Activated T-helper 1 cell treated with anti-CD3 and anti-CD28 coated beads, Interleukin-12 subunit alpha, Interleukin-12 subunit beta, Interleukin-2, Interleukin-4 antibody, amounts not matched to agents 30 ng/mL and 10 ng/mL and 1 ng/mL, durations not matched to agents 14 hours and 24 hours and 36 hours (primary cell): ENCODE results near the gene MDH1B. TPM values are rescaled to one million over a fixed set of nuclear protein-coding genes. Genes with fewer than 3 reads are reported as not detected.

Experiments used
- DNase-seq: peaks from one replicate; pipeline ENCODE4 v3.0.0; 2021; ENCODE audit warnings: low spot score
- H3K27ac Mint-ChIP-seq: one replicate; pipeline ENCODE4 v1.8.0; 2021; ENCODE audit warnings: mild to moderate bottlenecking, mixed read lengths
- H3K27me3 Mint-ChIP-seq: one replicate; pipeline ENCODE4 v1.8.0; 2022; ENCODE audit warnings: mild to moderate bottlenecking, moderate library complexity, mixed read lengths; ENCODE audit not compliant: insufficient read depth
- H3K36me3 Mint-ChIP-seq: one replicate; pipeline ENCODE4 v1.8.0; 2021; ENCODE audit warnings: low read depth, mixed read lengths
- H3K4me1 Mint-ChIP-seq: one replicate; pipeline ENCODE4 v1.8.0; 2021; ENCODE audit warnings: low read depth, mixed read lengths
- H3K4me3 Mint-ChIP-seq: one replicate; pipeline ENCODE4 v1.8.0; 2021; ENCODE audit warnings: mild to moderate bottlenecking, moderate library complexity, mixed read lengths
- H3K9me3 Mint-ChIP-seq: one replicate; pipeline ENCODE4 v1.8.0; 2021; ENCODE audit warnings: mixed read lengths
- intact Hi-C: fragments of 100-400 bp; cut with micrococcal nuclease; formaldehyde crosslinking; loops from one replicate; pipeline ENCODE4 v1.15.1; 2024
- total RNA-seq: library from RNA; stranded (reverse); gene quantifications from 2 replicates; pipeline ENCODE4 v1.2.3, GENCODE V29; 2022

Gene MDH1B
- total RNA-seq, 1 donor from 2014 or later, result 0.36 TPM

- intact Hi-C loops, result no loop called here
- Mint-ChIP-seq H3K27me3 (no peaks in the 10 kb centered on the region), H3K27ac (no peak overlapping the region), H3K4me1 (peaks cover 20% of the 10 kb centered on the region), H3K9me3 (no peaks in the 10 kb centered on the region), H3K4me3 (no peak overlapping the region), H3K36me3 (peaks cover 9% of the 10 kb centered on the region)
- no peak for DNase-seq
Observed at GRCh38 chr2:206797376-206797775, 32.2 kb upstream of the MDH1B start.

- no peak overlapping the region for H3K4me3 Mint-ChIP-seq
- no peak for DNase-seq
- no peaks in the 10 kb centered on the region for H3K4me1 Mint-ChIP-seq
- peaks cover 32% of the 10 kb centered on the region for H3K36me3 Mint-ChIP-seq
- H3K9me3 Mint-ChIP-seq, result no peaks in the 10 kb centered on the region
- no peak overlapping the region for H3K27ac Mint-ChIP-seq
- intact Hi-C loops, result no loop called here
- H3K27me3 Mint-ChIP-seq, result no peaks in the 10 kb centered on the region
Observed at GRCh38 chr2:206792645-206793044, 27.5 kb upstream of the MDH1B start.

- H3K4me1 Mint-ChIP-seq, result no peaks in the 10 kb centered on the region
- no peak for DNase-seq
- no peak overlapping the region for H3K4me3 Mint-ChIP-seq
- intact Hi-C loops, result no loop called here
- H3K36me3 Mint-ChIP-seq, result peaks cover 41% of the 10 kb centered on the region
- H3K9me3 Mint-ChIP-seq, result no peaks in the 10 kb centered on the region
- no peaks in the 10 kb centered on the region for H3K27me3 Mint-ChIP-seq
- no peak overlapping the region for H3K27ac Mint-ChIP-seq
Observed at GRCh38 chr2:206790311-206790935, 25.3 kb upstream of the MDH1B start.

GRCh38 chr2:206784559-206785353 lies 19.6 kb upstream of the MDH1B start:
- intact Hi-C loops, result no loop called here
- Mint-ChIP-seq H3K27ac (no peak overlapping the region), H3K4me3 (no peak overlapping the region), H3K9me3 (peaks cover 10% of the 10 kb centered on the region), H3K36me3 (peaks cover 53% of the 10 kb centered on the region), H3K4me1 (no peaks in the 10 kb centered on the region), H3K27me3 (no peaks in the 10 kb centered on the region)
- DNase-seq, result no peak

GRCh38 chr2:206783718-206784117 lies 18.6 kb upstream of the MDH1B start:
- Mint-ChIP-seq H3K36me3 (peaks cover 58% of the 10 kb centered on the region), H3K4me1 (no peaks in the 10 kb centered on the region), H3K27ac (no peak overlapping the region), H3K9me3 (peaks cover 10% of the 10 kb centered on the region), H3K27me3 (no peaks in the 10 kb centered on the region), H3K4me3 (no peak overlapping the region)
- no peak for DNase-seq
- intact Hi-C loops, result no loop called here

GRCh38 chr2:206780671-206781070 lies 15.5 kb upstream of the MDH1B start:
- H3K4me1 Mint-ChIP-seq, result no peaks in the 10 kb centered on the region
- no peak for DNase-seq
- no peak overlapping the region for H3K27ac Mint-ChIP-seq
- intact Hi-C loops, result loop anchor here (1.0 kb wide), 4 partner anchors 15 to 695 kb away; partner anchors contain the start of genes FASTKD2 and MDH1B
- no peak overlapping the region for H3K4me3 Mint-ChIP-seq
- H3K36me3 Mint-ChIP-seq, result peaks cover 73% of the 10 kb centered on the region
- H3K27me3 Mint-ChIP-seq, result no peaks in the 10 kb centered on the region
- H3K9me3 Mint-ChIP-seq, result peaks cover 20% of the 10 kb centered on the region

- no peak for DNase-seq
- peaks cover 20% of the 10 kb centered on the region for H3K9me3 Mint-ChIP-seq
- no peak overlapping the region for H3K4me3 Mint-ChIP-seq
- intact Hi-C loops, result no loop called here
- peaks cover 69% of the 10 kb centered on the region for H3K36me3 Mint-ChIP-seq
- H3K27ac Mint-ChIP-seq, result no peak overlapping the region
- H3K4me1 Mint-ChIP-seq, result peaks cover 11% of the 10 kb centered on the region
- no peaks in the 10 kb centered on the region for H3K27me3 Mint-ChIP-seq
Observed at GRCh38 chr2:206776432-206776831, 11.3 kb upstream of the MDH1B start.

GRCh38 chr2:206774871-206775270 lies 9.7 kb upstream of the MDH1B start:
- Mint-ChIP-seq H3K27me3 (no peaks in the 10 kb centered on the region), H3K9me3 (peaks cover 11% of the 10 kb centered on the region), H3K4me1 (peaks cover 17% of the 10 kb centered on the region), H3K36me3 (peaks cover 66% of the 10 kb centered on the region), H3K27ac (no peak overlapping the region), H3K4me3 (no peak overlapping the region)
- intact Hi-C loops, result no loop called here
- DNase-seq, result no peak

GRCh38 chr2:206766057-206766930 lies 1.2 kb upstream of the MDH1B start:
- Mint-ChIP-seq H3K4me1 (peaks cover 34% of the 10 kb centered on the region), H3K36me3 (peaks cover 31% of the 10 kb centered on the region), H3K9me3 (no peaks in the 10 kb centered on the region), H3K27me3 (peaks cover 4% of the 10 kb centered on the region), H3K27ac (peak overlapping the region; percentile 98), H3K4me3 (peak overlapping the region; percentile 97)
- intact Hi-C loops, result loop anchor here (5.0 to 10.0 kb wide), 4 partner anchors 74 to 1501 kb away; partner anchors contain the start of genes ADAM23 and PIKFYVE
- DNase-seq, result no peak

- Mint-ChIP-seq H3K27me3 (peaks cover 4% of the 10 kb centered on the region), H3K9me3 (no peaks in the 10 kb centered on the region), H3K4me3 (peak overlapping the region; percentile 97), H3K4me1 (peaks cover 27% of the 10 kb centered on the region), H3K36me3 (peaks cover 21% of the 10 kb centered on the region), H3K27ac (peak overlapping the region; percentile 98)
- DNase-seq, result no peak
- intact Hi-C loops, result loop anchor here (1.0 to 10.0 kb wide), 14 partner anchors 17 to 1503 kb away; partner anchors contain the start of genes ADAM23, CCNYL1, CREB1 and EEF1B2
Observed at GRCh38 chr2:206764673-206765241, 371 bp downstream of the MDH1B start.

GRCh38 chr2:206756816-206757215 lies 8.3 kb downstream of the MDH1B start:
- intact Hi-C loops, result no loop called here
- Mint-ChIP-seq H3K27ac (no peak overlapping the region), H3K9me3 (no peaks in the 10 kb centered on the region), H3K4me1 (no peaks in the 10 kb centered on the region), H3K4me3 (no peak overlapping the region), H3K36me3 (no peaks in the 10 kb centered on the region), H3K27me3 (peaks cover 23% of the 10 kb centered on the region)
- DNase-seq, result no peak

- Mint-ChIP-seq H3K27me3 (no peaks in the 10 kb centered on the region), H3K4me1 (no peaks in the 10 kb centered on the region), H3K9me3 (no peaks in the 10 kb centered on the region), H3K36me3 (no peaks in the 10 kb centered on the region), H3K4me3 (no peak overlapping the region), H3K27ac (no peak overlapping the region)
- DNase-seq, result no peak
- intact Hi-C loops, result no loop called here
Observed at GRCh38 chr2:206740800-206741199, 24.3 kb downstream of the MDH1B start.
